ENCODE measurements around the gene GADD45A.

GADD45A gene

GRCh38 chr1:67689267-67690017, 4.4 kb downstream of the GADD45A start:
- no peak for DNase-seq (ENCODE audit: low read depth in 2 of 2)

GRCh38 chr1:67690018-67690363, 5.0 kb downstream of the GADD45A start:
- no peak for DNase-seq (ENCODE audit: low read depth in 2 of 2)

DNA sequence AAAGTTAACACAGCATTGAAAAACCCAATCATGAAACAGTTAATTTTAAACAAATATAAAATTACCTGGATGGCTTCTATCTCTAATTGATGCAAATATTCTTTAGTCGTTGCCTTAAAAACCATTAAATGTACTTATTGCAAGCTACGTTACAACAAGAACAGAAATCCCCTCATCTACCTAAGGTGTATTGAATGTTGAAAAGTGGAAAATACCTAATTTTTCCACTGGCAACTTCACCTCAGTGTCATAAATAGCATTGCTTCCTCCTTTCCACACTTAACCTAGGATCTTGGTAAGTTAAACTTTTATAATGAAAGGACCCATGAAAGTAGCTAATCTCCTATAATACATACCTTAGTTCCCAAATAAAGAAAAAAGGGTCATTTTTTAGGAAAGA, 5.4 kb downstream of the GADD45A start:
- DNase-seq (ENCODE audit: low read depth in 2 of 2), result no peak

- DNase-seq (ENCODE audit: low read depth in 2 of 2), result no peak
Observed at GRCh38 chr1:67691712-67692111, 6.7 kb downstream of the GADD45A start.

- DNase-seq (ENCODE audit: low read depth in 2 of 2), result no peak
Observed at GRCh38 chr1:67695963-67696362, 11.0 kb downstream of the GADD45A start.

GRCh38 chr1:67696708-67697107, 11.7 kb downstream of the GADD45A start:
- DNase-seq (ENCODE audit: low read depth in 2 of 2), result no peak

DNA sequence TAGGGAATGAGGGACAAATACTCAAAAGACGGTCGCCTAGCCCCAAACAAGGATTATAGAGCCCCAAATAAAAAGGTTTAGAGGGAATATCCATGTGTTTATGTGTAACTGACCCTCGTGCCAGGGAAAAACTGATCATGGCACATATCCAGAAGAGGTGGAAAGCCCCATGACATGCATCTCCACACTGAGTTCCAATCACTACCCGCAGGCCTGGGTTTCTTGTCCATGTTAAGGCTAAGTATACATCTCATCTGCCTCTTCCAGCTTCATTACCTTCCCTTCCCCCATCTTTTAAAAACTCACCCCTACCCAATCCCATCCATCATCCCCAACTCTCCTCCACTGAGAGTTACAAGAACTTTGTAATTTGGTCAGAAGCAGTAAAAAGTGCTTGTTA, 15.2 kb downstream of the GADD45A start:
- DNase-seq (ENCODE audit: low read depth in 2 of 2), result no peak

DNA sequence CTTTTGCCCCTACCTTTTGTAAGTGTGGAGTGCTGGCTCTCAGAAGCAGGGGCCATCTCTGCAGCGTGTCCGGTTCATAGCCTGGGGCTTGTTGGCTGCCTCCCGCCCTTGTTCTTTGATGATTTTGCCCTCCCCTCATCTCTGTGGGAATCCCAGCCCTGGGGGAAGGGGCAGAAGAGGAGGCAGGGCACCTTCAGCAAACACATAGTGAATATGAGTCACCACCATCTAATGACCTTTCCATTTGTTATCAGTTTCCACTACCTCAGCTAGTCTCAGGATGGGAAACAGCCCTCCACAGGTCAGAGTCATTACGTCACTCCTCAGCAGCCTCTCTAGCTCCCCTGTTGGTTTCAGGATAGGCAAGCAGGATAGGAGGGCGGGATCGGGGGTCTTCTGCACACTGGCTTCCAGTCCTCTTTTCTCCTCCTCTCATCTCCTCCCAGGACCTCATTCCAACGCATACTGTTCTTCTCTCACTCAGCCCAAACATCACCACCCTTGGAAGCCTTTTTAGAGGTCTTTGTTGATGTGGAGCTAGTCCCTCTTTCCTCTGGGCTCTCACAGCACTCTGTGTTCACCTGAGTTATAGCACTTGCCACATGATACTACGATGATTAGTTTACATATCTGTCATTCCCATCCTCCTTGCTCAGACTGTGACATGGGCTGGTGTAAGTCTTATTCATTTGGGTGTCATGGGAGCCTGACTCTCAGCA, 15.8 kb downstream of the GADD45A start:
- DNase-seq (ENCODE audit: low read depth in 2 of 2), result peak in 1 of 2 donors; percentile 22

DNA sequence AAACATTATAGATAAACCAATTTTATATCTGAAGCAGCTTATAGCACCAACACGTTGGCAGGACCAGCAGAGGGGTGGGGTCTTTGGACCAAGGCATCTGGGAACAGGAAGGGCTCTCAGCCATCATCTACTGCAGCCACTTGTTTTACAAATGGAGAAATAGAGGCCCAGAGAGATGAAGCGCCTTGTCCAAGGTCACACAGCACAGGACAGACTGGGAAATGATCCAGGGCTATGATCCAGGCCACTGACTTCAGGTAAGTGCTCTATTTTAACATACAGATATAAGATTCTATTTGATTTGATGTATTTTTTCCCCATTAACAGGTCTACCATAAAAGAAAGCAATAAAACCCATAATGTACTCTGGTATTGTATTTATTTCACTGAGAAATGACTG, 16.9 kb downstream of the GADD45A start:
- DNase-seq (ENCODE audit: low read depth in 2 of 2), result no peak

- no peak for DNase-seq (ENCODE audit: low read depth in 2 of 2)
Observed at GRCh38 chr1:67704351-67704750, 19.4 kb downstream of the GADD45A start.

- DNase-seq (ENCODE audit: low read depth in 2 of 2), result no peak
Observed at GRCh38 chr1:67705735-67706453, 20.9 kb downstream of the GADD45A start.

GRCh38 chr1:67708606-67709005, 23.6 kb downstream of the GADD45A start:
- DNase-seq (ENCODE audit: low read depth in 2 of 2), result no peak

GRCh38 chr1:67710417-67710816, 25.4 kb downstream of the GADD45A start:
- DNase-seq (ENCODE audit: low read depth in 2 of 2), result no peak

GRCh38 chr1:67711158-67711854, 26.3 kb downstream of the GADD45A start:
- DNase-seq (ENCODE audit: low read depth in 2 of 2), result no peak

- no peak for DNase-seq (ENCODE audit: low read depth in 2 of 2)
Observed at GRCh38 chr1:67711855-67712212, 26.8 kb downstream of the GADD45A start.

DNA sequence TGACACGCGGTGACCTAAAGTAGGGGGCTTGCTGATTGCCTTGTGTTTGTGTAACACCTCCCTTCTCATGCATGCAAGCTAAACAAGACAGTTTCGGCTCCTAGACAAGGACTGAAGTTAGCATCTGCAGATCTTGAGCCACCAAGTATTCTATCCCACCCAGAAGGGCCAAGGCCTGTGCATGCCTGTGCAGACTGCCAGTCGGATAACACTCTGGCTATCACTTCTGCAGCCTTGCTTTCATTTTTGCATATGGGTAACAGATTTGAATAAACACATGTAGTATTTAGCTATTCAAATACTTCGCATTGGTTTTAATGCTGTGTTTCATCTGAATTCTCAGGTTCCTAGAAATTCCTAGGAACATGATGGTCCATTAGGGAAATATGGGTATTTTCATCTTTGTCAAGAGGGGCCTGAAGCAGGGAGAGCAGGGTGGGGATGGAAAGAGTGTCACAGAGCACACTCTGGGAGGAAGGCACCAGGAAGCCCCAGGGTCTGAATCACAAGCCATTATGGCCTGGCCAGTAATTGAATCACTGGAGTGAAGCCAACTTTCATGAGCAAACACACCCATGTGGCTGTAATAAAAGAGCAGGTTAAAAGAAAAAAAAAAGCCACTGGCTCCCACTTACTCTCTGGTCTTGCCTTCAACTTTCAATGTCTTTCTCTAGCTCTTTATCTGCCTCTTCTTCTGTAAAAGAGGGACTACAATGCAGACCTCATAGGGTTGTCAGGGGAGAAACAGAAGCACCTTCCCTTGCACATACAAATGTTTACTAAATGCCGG, 28.3 kb downstream of the GADD45A start:
- DNase-seq (ENCODE audit: low read depth in 2 of 2), result no peak

GRCh38 chr1:67715819-67716218, 30.8 kb downstream of the GADD45A start:
- no peak for DNase-seq (ENCODE audit: low read depth in 2 of 2)

- DNase-seq (ENCODE audit: low read depth in 2 of 2), result no peak
Observed at GRCh38 chr1:67716800-67717199, 31.8 kb downstream of the GADD45A start.

DNA sequence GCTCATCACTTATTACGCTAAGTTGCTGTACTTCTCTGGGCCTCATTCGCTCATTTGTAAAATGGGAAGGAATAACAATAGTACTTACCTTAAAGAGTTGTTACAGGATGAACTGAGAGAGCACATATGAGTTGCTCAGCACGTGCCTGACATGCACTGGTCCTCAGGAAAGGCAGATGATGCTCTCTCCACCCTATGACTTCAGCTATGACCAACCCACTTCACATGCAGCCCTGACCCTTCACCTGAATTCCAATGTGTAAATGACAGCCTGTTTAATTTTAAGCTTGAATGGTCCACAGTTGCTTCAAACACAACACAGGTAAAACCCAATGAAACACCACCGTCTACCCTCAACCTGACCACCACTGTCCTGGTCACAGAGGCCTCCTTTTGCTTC, 32.9 kb downstream of the GADD45A start:
- DNase-seq (ENCODE audit: low read depth in 2 of 2), result no peak

- DNase-seq (ENCODE audit: low read depth in 2 of 2), result no peak
Observed at GRCh38 chr1:67719329-67720196, 34.6 kb downstream of the GADD45A start.

DNA sequence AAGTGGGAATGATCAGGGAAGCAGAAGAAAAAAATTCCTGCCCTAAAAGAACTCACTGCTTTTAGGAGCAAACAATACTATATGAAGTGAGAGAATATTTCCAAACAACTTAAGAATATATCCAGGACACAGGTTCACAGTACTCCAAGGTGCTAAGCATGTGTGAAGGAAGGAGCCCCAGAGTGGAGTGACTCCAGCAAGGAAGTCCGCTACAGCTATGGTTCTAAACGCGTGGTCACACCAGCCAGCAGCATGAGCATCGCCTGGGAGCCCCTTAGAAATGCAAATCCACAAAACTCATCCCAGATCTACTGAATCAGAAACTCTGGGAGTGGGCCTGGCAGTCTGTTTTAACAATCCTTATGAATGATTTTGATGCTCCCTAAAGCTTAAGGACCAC, 36.1 kb downstream of the GADD45A start:
- no peak for DNase-seq (ENCODE audit: low read depth in 2 of 2)
